GM12878 (cell line): Measurements from ENCODE around the gene MAML2. TPM values are rescaled to one million over a fixed set of nuclear protein-coding genes. Genes with fewer than 3 reads are reported as not detected.

ENCODE experiments used
- ATAC-seq: fragments of 200-7000 bp; cut with Tn5 transposase; 3 replicates; pipeline ENCODE4 v1.9.1; 2020; ENCODE audit warnings: mild to moderate bottlenecking, moderate library complexity
- BruUV-seq: library from RNA; stranded (reverse); fragments of 400-500 nt; replicated peaks from 2 replicates; lab custom pipeline; 2021; lab: Mats Ljungman, UMichigan
- CTCF ChIA-PET: fragments of 300-600 bp; sonication (Branson Sonifier 250); formaldehyde crosslinking; extraction: SDS; loops from one replicate; lab custom pipeline; 2021; ENCODE audit warnings: inconsistent platforms; lab: Yijun Ruan, JAX
- POLR2A ChIA-PET: fragments of 350-600 bp; formaldehyde crosslinking; extraction: SDS; loops from one replicate; lab custom pipeline; 2021; ENCODE audit warnings: inconsistent platforms; lab: Charles Lee
- RAD21 ChIA-PET: fragments of 300-600 bp; sonication (Branson Sonifier 250); formaldehyde crosslinking; loops from one replicate; lab custom pipeline; 2023; ENCODE audit warnings: antibody characterized with exemption; ENCODE audit not compliant: unreplicated experiment; lab: Charles Lee
- SMC1A ChIA-PET: fragments of 300-600 bp; sonication (Branson Sonifier 250); formaldehyde crosslinking; loops from one replicate; lab custom pipeline; 2023; ENCODE audit not compliant: unreplicated experiment, uncharacterized antibody; lab: Charles Lee
- DNase-seq: peaks from one replicate; pipeline ENCODE4 v3.0.0-alpha.2; 2011; ENCODE audit warnings: low read depth, low spot score
- FAIRE-seq: peaks from 3 replicates; lab custom pipeline; 2011; peaks lifted over from hg19 to GRCh38; lab: Jason Lieb, UNC
- H2AFZ ChIP-seq: 2 replicates; pipeline ENCODE4 v1.6.0; 2011; ENCODE audit warnings: low read depth, low read length, control low read depth; ENCODE audit not compliant: control insufficient read depth
- H3K27ac ChIP-seq: 2 replicates; pipeline ENCODE4 v1.5.1; 2011; ENCODE audit warnings: control low read depth; ENCODE audit not compliant: control insufficient read depth, insufficient read depth
- H3K27me3 ChIP-seq, 2 experiments: replicated peaks in 1 of 2; 2 replicates each; pipeline versions ENCODE4 v1.6.0 to v1.6.1; 2011; ENCODE audit warnings: low read length in 1 of 2; ENCODE audit not compliant: control insufficient read depth in 2 of 2, insufficient read depth in 2 of 2
- H3K36me3 ChIP-seq, 2 experiments: 2 replicates each; pipeline ENCODE4 v1.5.1; 2011; ENCODE audit warnings: low read length in 1 of 2; ENCODE audit not compliant: control insufficient read depth in 2 of 2, insufficient read depth in 2 of 2
- H3K4me1 ChIP-seq: 2 replicates; pipeline ENCODE4 v1.6.1; 2011; ENCODE audit warnings: mild to moderate bottlenecking, low read length, moderate library complexity, mixed read lengths; ENCODE audit not compliant: control insufficient read depth, insufficient read depth
- H3K4me2 ChIP-seq: 2 replicates; pipeline ENCODE4 v1.6.0; 2011; ENCODE audit warnings: control low read depth; ENCODE audit not compliant: control insufficient read depth, insufficient read depth
- H3K4me3 ChIP-seq: fragments of 200-600 bp; sonication (generic); 2 replicates; pipeline ENCODE4 v1.5.1; 2016
- H3K79me2 ChIP-seq: 2 replicates; pipeline ENCODE4 v1.6.0; 2011; ENCODE audit warnings: low read length; ENCODE audit not compliant: control insufficient read depth, insufficient read depth
- H3K9ac ChIP-seq: 2 replicates; pipeline ENCODE4 v1.8.0; 2011; ENCODE audit warnings: low read length, control low read depth, mixed read lengths; ENCODE audit not compliant: control insufficient read depth, insufficient read depth
- H3K9me3 ChIP-seq: replicated peaks from 3 replicates; pipeline ENCODE4 v1.5.1; 2011; ENCODE audit warnings: mild to moderate bottlenecking, low read length; ENCODE audit not compliant: control insufficient read depth, insufficient read depth
- H4K20me1 ChIP-seq: 2 replicates; pipeline ENCODE4 v1.6.0; 2011; ENCODE audit not compliant: control insufficient read depth, insufficient read depth
- BCLAF1 ChIP-seq: fragments of 450-650 bp; IDR thresholded peaks from 2 replicates; pipeline ENCODE4 v1.6.1; 2017; ENCODE audit warnings: antibody characterized with exemption, mild to moderate bottlenecking, moderate library complexity
- CREB1 ChIP-seq: IDR thresholded peaks from 2 replicates; pipeline ENCODE4 v1.6.1; 2012; ENCODE audit warnings: low read depth, mild to moderate bottlenecking, inconsistent platforms
- HCFC1 ChIP-seq: fragments of 150-350 bp; IDR thresholded peaks from 2 replicates; pipeline ENCODE4 v1.6.1; 2014; ENCODE audit warnings: low read length
- KDM1A ChIP-seq: fragments of 200-600 bp; sonication (generic); IDR thresholded peaks from 2 replicates; pipeline ENCODE4 v1.6.1; 2016; ENCODE audit warnings: borderline replicate concordance
- PML ChIP-seq: IDR thresholded peaks from 2 replicates; pipeline ENCODE4 v1.6.1; 2012; ENCODE audit warnings: low read length, inconsistent platforms
- SKIL ChIP-seq: fragments of 450-650 bp; IDR thresholded peaks from 2 replicates; pipeline ENCODE4 v1.6.1; 2017; ENCODE audit warnings: mild to moderate bottlenecking, low read depth, inconsistent platforms; ENCODE audit not compliant: poor library complexity, severe bottlenecking
- SMAD5 ChIP-seq: IDR thresholded peaks from 2 replicates; pipeline ENCODE4 v1.6.1; 2016; ENCODE audit warnings: antibody characterized with exemption, low read depth
- SMARCA5 ChIP-seq: fragments of 450-650 bp; IDR thresholded peaks from 2 replicates; pipeline ENCODE4 v1.6.1; 2017; ENCODE audit warnings: mild to moderate bottlenecking
- SUZ12 ChIP-seq: fragments of 200-600 bp; sonication (generic); IDR thresholded peaks from one replicate; pipeline ENCODE4 v1.6.1; 2018; ENCODE audit warnings: antibody characterized with exemption, mild to moderate bottlenecking; ENCODE audit not compliant: unreplicated experiment
- TARDBP ChIP-seq: IDR thresholded peaks from 2 replicates; pipeline ENCODE4 v1.6.1; 2016; ENCODE audit warnings: borderline replicate concordance
- TBL1XR1 ChIP-seq: IDR thresholded peaks from 2 replicates; pipeline ENCODE4 v1.6.1; 2012; ENCODE audit warnings: low read depth, low read length, improper control_type of control experiment
- TCF12 ChIP-seq: IDR thresholded peaks from 2 replicates; pipeline ENCODE4 v1.6.1; 2011; ENCODE audit warnings: low read depth, mild to moderate bottlenecking, low read length
- ZBED1 ChIP-seq: IDR thresholded peaks from 2 replicates; pipeline ENCODE4 v1.6.1; 2016; ENCODE audit warnings: borderline replicate concordance
- ZNF217 ChIP-seq: fragments of 450-650 bp; IDR thresholded peaks from 2 replicates; pipeline ENCODE4 v1.6.1; 2017; ENCODE audit warnings: antibody characterized with exemption, mild to moderate bottlenecking
- ZNF384 ChIP-seq: IDR thresholded peaks from 2 replicates; pipeline ENCODE4 v1.6.1; 2012; ENCODE audit warnings: low read depth, mild to moderate bottlenecking, low read length, improper control_type of control experiment, borderline replicate concordance
- WGBS: methylation state at CpG from one replicate; pipeline ENCODE4 v1.1.6; 2016; ENCODE audit warnings: low lambda C conversion rate; ENCODE audit not compliant: insufficient replicate concordance, insufficient coverage; ENCODE audit errors: missing lambda C conversion rate; 5-methylcytosine and 5-hydroxymethylcytosine counted together
- in situ Hi-C: fragments of 300-500 bp; cut with MboI; formaldehyde crosslinking; loops from 9 replicates; pipeline ENCODE4 v1.14.3; 2018; ENCODE audit warnings: mixed read lengths
- intact Hi-C: fragments of 100-400 bp; cut with micrococcal nuclease; formaldehyde crosslinking; loops from one replicate; pipeline ENCODE4 v1.14.2; 2022; ENCODE audit not compliant: unreplicated experiment
- polyA plus RNA-seq, 11 experiments: library from polyadenylated mRNA; depleted of rRNA in 4 of 11; unstranded in 6 of 11; stranded (reverse) in 5 of 11; fragments of >200 nt; fragmentation: Nextera tagmentation in 4 of 11; fragmentation: Illumina TruSeq in 1 of 11; extraction: Ambion mirVana in 4 of 11; extraction: Trizol in 1 of 11; gene quantifications; 1 replicate in 1 of 11; 2 replicates in 10 of 11; pipeline versions ENCODE4 v1.2.1 to v1.2.3, GENCODE V29; 2011 to 2016; ENCODE audit warnings: inconsistent platforms in 2 of 11, missing spikeins in 2 of 11, low read depth in 1 of 11
- total RNA-seq, 4 experiments: library from RNA; depleted of rRNA in 3 of 4; stranded (reverse); fragments of >200 nt in 3 of 4; fragmentation: Illumina TruSeq in 1 of 4; extraction: Trizol in 1 of 4; gene quantifications; 2 replicates each; pipeline versions ENCODE4 v1.2.1 to v1.2.3, GENCODE V29; 2013 to 2021

MAML2 gene
- total and polyA plus RNA-seq, 10 of the 15 experiments (the other 5 are each of a cell fraction or from before 2014, with no cell fraction given): 2.5 to 15.1 (median 12.0) TPM

GRCh38 chr11:96070453-96070852 is 272.5 kb downstream of the MAML2 start:
- Histone ChIP-seq H2AFZ (no peak overlapping the region), H3K9ac (no peak overlapping the region), H3K9me3 (no peaks in the 10 kb centered on the region), H3K27me3 (no peaks in the 10 kb centered on the region), H3K79me2 (no peaks in the 10 kb centered on the region; the same call in 1 of the 2 replicates), H3K4me1 (peaks cover 12% of the 10 kb centered on the region), H3K4me3 (no peak overlapping the region), H3K36me3 (peaks cover 0 to 3% of the 10 kb centered on the region in 2 experiments; a peak in 2 of 4 replicates), H4K20me1 (no peaks in the 10 kb centered on the region), H3K27ac (no peak overlapping the region), H3K4me2 (no peak overlapping the region)
- intact Hi-C loops: no loop called here
- ATAC-seq (no peak), DNase-seq (no peak), FAIRE-seq (no peak)
- TF ChIP-seq PML (no peak), SMARCA5 (no peak), TCF12 (no peak), ZNF217 (no peak), ZBED1 (no peak), SUZ12 (no peak), BCLAF1 (no peak), SKIL (no peak), TARDBP (no peak), ZNF384 (no peak), SMAD5 (no peak), TBL1XR1 (no peak), HCFC1 (no peak), CREB1 (no peak), KDM1A (no peak)
- ChIA-PET POLR2A (interaction anchor here (0.7 to 0.9 kb wide), 2 partner anchors 14 to 174 kb away, joined by 3 to 4 read pairs; no protein-coding TSS in a partner anchor), CTCF (interaction anchor here (0.7 to 3.1 kb wide), 4 partner anchors 10 to 273 kb away, joined by 3 to 15 read pairs (median 5); partner anchors contain the start of gene MAML2), SMC1A (interaction anchor here (0.8 to 2.6 kb wide), 8 partner anchors 9 to 78 kb away, joined by 3 to 12 read pairs (median 4); no protein-coding TSS in a partner anchor), RAD21 (interaction anchor here (1.0 to 1.5 kb wide), 2 partner anchors 16 to 273 kb away, joined by 3 to 8 read pairs; partner anchors contain the start of gene MAML2)
- BruUV-seq: no TSS peak
- 94% methylated on average over 8 of the region's 8 CpGs for WGBS
- in situ Hi-C loops: no loop called here
